Measurements from ENCODE around the gene ATOH7.
"Not testable (repeated sequence)": the region's sequence is repeated elsewhere in the genome, so short reads cannot be mapped to it uniquely, and the experiment has no call there.

The ATOH7 gene

DNA sequence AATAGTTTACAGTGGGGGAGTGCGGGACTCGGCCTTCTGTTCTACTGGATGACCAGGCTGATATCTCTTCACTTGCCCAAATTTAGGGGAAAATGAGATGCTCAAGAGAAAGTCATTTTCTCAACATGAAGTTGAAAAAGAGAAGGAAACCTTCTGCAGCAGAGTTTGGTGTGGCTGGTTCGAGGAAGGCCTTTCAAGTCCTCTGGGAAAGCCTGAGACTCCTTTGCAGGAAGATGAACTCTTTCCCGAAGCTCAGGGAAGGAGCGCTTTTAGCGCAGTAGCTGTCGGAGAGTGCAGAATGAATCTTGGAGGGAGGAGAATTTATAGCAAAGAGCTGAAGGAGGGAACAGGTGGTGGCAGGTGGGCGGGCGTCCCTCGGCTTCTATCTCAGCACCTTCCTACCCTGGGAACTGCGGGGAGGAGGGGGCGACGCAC lies at the start of gene ATOH7:
ATOH7 (minus strand) TSS at position 297 of the 435 bp plus-strand sequence. CDS start 436 bp downstream, outside the sequence.
- DNase-seq = no peak

DNA sequence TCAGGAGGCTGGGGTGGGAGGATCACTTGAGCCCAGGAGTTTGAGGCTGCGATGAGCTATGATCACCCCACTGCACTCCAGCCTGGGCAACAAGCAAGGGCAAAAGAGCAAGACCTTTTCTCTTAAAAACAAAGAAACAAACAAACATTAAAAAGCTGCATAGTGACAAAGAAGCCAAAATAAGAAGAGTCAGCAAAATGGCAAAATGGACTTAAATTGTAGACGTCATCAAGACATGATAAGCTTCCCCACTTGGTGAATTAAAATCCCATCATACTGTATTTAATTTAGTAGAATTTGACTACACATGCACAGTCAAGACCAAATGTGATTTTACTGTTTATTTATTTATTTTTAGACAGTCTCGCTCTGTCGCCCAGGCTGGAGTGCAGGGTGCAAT lies 48.8 kb upstream of the ATOH7 start:
- no peak for DNase-seq

DNA sequence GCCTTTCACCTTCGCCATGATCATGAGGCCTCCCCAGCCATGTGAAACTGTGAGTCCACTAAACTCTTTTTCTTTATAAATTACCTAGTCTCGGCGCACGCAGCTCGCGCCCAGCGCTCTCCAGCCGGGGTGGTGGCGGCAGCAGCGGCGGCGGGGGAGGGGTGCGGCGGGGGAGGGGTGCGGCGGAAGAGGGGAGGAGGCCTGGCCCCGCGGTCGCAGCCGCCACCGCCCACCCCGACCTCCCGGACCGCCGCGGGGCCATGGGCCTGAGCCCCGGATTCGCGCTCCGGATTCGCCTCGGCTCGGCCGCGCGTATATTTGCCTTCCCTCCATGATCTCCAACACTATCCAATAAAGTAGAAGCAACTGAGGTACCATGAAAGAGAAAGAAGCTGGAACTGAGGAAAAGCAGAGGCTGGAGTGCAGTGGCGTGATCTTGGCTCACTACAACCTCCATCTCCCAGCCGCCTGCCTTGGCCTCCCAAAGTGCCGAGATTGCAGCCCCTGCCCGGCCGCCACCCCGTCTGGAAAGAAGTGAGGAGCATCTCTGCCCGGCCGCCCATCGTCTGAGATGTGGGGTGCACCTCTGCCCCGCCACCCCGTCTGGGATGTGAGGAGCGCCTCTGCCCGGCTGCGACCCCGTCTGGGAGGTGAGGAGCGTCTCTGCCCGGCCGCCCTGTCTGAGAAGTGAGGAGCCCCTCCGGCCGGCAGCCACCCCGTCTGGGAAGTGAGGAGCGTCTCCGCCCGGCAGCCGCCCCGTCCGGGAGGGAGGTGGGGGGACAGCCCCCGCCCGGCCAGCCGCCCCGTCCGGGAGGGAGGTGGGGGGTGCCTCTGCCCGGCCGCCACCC lies 47.2 kb upstream of the ATOH7 start:
- DNase-seq = not testable (repeated sequence)

DNA sequence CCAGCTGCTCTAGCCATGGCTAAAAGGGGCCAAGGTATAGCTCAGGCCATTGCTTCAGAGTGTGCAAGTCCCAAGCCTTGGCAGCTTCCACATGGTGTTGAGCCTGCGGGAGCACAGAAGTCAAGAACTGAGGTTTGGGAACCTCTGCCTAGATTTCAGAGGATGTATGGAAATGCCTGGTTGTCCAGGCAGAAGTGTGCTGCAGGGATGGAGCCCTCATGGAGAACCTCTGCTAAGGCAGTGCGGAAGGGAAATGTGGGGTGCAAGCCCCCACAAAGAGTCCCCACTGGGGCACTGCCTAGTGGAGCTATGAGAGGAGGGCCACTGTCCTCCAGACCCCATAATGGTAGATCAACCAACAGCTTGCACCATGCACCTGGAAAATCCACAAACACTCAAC lies 45.9 kb upstream of the ATOH7 start:
- DNase-seq = not testable (repeated sequence)

DNA sequence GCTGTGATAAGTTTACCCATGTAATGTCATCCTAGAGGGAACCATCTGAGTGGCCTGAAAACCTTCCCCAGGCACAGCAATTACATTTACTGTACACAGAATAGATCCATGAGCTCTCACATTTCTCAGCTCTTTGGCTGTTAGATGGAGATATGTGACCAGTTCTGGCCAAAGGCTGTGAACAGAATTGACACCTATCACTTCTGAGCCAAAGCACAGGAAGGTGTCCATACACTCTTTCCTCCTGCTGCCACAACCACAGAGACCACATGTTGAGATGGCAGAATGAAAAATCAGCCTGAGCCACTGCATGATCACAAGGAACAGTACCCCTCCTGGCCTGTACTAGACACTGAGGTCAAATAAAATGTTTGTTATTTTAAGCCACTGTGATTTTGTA lies 44.3 kb upstream of the ATOH7 start:
- no peak for DNase-seq

DNA sequence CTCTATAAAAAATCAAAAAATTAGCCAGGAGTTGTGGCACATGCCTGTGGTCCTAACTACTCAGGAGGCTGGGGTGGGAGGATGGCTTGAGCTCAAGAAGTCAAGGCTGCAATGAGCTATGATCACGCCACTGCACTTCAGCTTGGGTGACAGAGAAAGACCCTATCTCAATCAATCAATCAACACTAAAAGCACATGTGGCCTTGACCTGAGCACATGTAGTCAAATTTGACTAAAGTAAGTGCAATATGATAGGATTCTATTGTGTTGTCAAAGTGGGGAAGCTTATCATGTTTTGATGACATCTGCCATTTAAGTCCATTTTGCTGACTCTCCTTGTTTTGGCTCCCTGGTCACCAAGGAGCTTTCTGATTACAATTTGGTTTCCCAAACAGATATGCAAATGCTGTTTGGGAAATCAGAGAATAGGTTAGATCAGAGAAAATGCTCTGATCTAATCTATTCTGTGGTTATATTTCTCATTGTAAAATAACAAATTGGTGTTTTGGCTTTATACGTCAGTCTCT lies 43.8 kb upstream of the ATOH7 start:
- no peak for DNase-seq

DNA sequence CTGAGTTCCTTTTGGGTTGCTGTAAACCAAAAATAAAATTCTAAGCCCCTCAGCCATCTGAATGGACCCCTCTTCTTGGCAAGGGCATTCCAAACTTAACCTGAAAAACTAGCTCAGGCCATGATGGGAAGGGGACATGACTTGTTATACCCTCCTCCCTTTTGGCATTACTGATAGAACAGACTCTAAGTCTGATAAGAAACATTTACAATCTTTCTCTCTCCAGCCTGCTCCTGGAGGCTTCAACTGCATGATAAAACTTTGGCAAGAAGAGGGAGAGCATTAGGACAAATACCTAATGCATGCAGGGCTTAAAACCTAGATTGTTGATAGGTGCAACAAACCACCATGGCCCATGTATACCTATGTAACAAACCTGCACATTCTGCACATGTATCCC lies 40.9 kb upstream of the ATOH7 start:
- DNase-seq = no peak

DNA sequence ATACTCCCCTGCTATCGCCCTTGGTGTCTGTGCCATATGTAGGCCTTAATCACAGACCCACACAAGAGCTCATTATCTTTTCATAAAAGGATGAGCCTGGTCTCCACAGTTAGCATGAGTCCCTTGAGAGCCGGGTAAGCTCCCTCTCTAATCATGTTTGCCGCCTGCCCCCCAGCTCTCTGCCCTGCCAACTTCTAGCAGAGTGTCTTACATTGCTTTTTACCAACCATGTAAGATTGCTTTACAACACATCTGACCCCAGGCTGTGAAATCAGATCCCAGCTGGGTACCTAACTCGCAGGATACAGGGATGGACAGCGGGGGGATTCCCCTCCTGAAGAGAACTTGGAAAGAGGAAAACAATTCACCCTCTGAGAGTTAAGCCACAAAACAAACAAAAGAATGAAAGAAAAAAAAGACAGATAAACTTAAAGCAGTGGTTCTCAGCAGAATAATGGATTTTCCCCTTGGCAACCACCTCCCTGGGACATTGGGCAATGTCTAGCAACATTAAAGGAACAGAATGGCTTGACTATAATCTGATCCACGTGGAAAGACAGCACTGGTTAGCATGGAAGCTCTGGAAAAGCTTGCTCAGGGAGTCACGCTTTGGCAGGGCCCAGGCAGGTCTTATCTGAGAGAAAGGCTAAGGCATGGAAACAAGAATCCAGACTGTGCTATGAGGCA lies 39.4 kb upstream of the ATOH7 start:
- DNase-seq = no peak

DNA sequence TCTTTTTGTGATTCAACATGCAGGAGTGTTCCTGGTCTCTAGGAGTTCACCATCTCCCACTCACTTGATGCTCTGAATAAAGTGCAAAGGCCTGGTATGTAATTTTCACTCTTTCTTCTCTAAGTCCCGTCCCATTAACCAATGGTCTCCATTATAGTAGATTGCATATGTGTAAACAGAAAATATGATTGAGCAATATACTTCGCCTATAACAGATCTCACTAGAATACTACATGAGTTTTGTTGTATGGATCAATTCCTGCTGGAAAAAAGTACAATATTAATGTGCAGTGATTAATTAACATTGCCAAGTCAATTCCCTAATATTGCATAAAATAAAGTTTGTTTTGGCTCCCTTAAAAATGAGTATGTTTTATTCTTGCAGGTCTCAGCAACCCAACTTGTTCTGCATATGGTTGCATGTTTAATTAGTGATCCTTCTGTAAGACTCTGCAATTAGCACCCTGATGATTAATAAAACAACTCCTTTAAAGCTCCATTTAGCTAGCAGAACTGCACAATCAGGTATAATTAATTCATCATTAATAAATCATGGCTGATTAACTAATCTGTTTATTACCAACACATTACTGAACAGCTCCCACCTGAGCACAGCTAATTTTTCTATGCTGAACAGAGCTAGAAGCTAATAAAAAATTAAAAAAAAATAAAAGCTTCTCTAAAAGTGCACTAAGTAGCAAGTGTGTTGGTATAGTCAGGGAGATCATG lies 37.8 kb upstream of the ATOH7 start:
- no peak for DNase-seq

DNA sequence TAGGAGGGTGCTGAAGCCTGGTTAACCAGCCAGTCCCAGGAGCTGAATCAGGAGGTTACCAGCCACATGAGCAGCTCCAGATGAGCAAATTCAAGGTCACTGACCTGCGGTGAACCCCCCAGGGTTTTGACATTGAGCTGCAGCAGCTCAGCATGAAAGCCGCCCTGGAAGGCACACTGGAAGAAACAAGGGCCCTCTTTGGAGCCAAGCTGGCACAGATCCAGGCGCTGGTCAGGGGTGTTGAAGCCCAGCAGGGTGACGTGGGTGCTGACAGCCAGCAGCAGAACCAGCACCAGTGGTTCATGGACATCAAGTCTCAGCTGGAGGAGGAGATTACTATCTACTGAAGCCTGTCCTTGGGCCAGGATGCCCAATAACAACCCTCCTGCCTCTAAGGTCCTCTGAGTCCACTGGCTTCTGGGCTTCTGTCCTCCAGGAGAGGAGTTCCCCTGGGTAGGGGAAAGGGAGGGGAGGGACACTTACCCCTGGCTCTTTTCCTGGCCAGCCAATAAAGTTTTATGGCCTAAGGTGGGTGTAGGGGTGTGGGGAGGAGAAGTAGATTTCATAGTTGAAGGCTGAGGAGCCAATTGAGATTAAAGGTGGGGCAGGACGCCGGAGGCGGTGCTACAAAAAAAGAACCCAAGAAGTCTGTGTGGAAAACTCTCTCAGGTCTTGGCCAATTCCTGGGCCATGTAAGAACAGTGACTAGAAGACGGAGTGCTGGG lies 29.4 kb upstream of the ATOH7 start:
- DNase-seq = no peak

DNA sequence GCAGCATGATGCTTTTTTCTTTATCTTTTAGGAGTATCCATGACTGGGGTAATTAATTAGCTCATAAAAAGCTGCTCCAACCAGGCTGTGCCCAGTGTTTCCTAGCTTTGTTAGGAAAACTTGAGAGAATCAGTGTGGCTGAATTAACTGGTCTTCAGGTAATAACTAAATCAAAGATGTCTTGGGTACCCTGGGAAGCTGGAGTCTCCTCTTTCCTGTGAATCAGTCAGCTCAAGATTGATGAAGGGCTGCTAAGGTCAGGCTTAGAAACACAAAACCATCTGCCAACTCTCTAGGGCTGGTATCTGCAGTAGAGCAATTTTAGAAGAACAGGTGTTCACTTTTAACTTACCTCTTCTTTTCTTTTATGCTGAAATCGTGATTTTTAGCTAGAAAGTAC lies 21.4 kb upstream of the ATOH7 start:
- DNase-seq = no peak

DNA sequence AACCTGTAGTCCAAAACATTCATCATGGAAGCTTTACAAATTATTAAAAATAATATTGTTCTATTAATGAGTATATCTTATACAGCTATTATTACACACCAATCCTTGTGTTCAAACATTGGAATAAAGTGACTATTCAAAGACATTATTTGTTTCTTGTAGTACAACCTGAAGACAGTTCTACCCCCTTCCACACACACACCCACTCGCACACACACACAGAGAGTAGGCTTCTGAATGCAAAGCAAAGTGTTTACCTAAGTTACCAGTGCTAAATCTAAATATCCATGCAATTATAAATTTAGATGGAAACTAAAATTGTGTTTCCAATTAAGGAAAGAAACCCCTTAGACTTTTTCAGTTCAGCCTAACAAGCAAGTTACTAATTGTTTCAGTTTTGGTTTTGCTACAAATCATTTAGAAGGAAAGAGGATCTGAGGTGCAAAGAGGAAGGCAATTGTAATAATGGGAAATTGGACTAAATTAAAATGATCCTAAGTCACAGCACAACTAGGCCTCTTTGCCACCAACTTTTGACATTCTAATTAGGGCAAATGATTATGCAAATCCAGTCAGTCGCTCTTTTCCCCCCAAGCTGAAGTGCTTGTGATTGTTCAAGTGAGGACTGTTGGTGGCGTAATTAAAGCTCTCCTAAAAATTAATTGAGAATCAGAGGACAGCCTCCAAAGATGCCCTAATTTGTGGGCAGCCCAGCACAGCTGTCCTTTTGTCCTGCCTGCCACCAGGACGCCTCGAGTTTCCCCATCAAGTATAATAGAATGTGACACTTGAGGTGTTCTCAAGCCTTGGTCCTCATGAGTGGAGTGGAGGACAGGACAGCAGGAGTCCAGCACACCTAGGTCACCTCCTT lies 19.9 kb upstream of the ATOH7 start:
- DNase-seq = no peak

DNA sequence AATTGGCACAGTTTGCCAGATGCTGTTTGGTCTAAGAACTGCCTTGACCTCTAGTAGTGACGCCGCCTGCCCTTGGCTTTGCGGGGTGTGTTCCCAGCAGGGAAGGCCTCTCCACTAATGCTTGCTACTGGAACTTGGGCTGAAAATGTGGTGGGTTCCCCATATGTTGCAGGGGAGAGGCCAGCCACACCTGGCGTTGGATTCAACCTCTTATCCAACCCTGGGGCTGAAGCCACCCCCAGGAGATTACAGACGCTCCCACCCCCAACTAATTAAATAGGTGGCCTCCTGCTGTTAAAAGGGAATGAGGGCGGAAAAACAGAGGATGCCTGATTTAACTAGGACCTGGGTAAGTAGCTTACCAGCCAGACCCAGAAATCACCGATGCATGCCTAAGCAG lies 19.2 kb upstream of the ATOH7 start:
- no peak for DNase-seq

DNA sequence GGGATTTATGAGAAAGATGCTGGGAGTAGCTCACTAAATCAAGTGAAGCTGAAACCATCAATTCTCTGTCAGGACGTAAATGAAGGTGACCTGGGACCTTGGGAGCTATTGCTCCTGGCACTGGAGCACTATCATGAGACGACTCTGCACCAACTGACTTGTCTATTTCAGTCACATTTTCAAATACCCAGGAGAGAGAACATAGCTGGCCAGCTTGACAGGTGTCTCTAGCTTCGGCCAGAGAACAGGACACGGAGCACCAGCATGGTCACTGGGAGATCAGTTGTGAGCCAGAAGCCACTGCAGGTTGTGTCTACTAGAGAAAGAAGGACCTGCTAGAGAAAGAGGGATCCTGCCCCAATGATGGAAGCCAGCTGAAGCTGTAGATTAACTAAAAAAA lies 17.4 kb upstream of the ATOH7 start:
- no peak for DNase-seq

DNA sequence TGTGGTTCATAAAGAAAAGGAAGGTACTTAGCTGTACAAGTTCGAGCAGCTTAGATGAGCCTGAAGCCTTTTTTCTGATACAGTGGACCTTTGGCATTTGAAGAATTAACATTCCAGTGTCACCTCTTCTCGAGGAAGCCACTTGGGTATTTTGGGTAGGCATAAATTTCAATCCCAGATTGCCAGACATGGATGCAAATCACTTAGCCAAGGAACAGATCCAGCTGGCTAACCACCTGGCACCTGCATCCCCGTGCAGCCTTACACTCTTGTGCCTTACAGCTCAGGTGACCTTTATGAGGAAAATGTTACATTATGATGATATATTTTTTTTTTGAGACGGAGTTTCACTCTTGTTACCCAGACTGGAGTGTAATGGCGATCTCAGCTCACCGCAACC lies 16.0 kb upstream of the ATOH7 start:
- DNase-seq = no peak

DNA sequence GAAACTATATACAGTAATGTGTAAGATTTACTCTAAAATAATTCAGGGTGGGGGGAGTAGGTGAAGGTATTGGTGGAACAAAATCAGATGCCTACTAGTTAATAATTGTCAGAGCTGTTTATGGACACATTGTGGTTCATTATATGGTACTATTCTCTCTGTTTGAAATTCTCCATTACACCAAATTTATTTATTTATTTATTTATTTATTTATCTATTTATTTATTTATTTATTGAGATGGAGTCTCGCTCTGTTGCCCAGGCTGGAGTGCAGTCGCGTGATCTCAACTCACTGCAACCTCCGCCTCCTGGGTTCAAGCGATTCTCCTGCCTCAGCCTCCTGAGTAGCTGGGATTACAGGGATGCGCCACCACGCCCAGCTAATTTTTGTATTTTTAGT lies 14.5 kb upstream of the ATOH7 start:
- not testable (repeated sequence) for DNase-seq

DNA sequence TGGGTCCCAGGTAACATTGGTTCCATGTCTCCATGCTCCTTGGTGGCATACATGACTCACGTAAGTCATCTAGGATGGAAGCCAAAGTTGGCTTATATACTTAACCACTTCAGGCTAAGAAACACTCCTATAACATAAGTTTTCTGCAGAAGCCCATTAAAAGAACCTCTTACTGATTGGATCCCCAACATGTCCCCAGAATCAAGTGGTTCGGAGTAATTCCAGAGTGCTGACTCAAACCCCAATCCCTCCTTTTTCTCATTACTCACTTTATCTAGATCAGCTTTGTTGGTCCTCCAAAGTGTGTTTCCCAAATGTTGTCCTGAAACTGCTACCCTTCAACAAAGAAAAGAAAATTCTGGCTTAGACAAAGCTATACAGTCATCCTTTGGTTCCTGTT lies 10.1 kb upstream of the ATOH7 start:
- no peak for DNase-seq

DNA sequence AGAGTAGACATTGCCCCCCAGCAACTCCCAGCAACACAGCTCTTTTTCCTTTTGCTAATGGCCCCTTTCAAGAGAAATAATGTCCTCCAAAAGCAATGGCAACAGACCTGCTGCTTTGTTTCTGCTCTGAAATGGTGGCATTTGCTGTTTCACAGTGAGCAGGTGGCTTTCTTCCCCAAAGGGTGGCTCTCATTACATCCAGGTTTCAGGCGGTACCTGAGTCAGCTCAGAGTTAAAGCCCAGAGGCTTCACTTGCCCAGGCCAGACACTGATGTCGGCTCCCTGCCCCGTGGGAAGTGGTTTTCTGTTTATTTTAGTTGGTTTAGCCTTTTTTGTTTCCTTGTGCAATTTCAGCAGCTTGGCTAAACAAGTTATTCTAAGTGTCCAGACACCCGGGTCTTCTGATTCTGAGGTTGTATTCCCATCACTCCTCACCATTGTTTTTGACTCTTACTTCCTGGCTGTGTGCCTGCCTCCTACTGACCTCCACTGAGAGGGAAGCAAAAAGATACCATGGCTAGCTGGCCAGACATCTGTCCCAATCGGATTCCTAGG lies 7.8 kb upstream of the ATOH7 start:
- no peak for DNase-seq

DNA sequence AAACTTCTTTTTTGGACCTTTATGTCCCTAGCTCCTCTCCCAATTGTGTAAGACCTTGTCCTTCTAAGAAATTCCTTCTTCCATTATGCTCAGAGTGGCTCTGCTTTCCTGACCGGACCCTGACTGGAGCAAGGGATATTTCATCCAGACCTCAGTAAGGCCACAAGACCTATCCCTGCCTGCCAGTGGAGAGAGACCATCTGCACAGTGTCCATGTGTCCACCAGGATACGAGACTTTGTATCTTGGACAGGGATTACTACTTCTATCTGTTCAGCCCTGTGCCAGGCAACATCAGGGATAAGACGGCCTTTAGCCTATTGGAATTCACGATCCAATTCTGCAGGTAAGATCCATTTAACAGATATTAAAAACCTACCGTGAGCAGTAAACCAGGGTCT lies 7.2 kb upstream of the ATOH7 start:
- no peak for DNase-seq

DNA sequence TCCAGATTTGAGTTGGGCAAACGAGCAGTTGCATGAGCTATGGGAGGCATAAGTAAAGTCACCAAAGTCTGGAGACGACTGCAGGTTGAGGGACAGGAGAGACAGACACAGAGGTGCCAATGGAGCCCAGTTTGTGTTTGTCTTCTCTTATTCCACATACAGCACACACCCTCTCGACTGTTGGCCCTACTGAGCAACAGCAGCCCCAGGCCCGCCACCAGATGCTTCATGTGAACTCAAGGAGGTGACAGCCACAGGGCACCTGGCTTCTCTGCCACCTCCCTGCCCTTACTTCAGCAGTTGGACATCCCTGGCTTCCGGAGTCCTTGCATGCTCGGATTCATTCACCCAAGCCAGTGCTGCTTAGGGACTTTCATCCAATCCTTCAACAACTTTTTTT lies 6.5 kb upstream of the ATOH7 start:
- no peak for DNase-seq

DNA sequence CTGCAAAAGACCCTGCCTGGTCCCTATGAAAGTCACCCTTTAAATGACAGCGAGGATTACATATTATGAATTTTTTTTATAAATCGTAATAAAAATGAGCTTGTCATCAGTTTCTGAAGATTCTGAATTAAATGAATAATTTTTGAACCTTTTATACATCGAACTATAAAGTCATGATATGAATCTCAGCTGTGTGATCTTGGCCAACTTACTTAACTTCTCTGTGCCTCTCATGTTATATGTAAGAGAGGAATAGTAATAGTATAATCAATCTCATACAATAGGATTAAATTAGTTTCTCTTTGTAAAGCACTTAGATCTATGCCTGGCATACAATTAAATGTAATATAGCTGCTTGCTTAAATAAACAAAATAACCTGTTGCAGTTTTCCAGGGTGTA lies 5.3 kb upstream of the ATOH7 start:
- no peak for DNase-seq

DNA sequence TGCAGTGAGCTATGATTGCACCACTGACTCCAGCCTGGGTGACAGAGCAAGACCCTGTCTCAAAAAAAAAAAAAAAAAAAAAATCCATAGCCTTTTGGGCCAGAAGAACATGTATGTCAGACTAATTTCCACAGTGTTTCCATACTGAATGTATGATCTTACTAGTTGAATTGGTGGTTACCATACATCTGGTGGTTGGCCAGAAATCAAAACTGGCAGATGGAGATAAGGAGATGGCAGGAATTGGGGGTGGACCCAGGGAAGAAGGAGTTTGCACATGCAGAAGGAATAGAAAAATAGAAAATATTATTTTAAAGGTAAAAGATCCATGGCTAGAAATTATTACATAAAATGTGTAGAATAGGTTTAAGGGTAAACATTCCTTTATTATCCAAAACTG lies 3.7 kb upstream of the ATOH7 start:
- no peak for DNase-seq

All from NCI-H2029 (cell line).